ENCODE data around the gene SLC25A26. TPM values are rescaled to one million over a fixed set of nuclear protein-coding genes. Genes with fewer than 3 reads are reported as not detected.

SLC25A26 gene
- total RNA-seq, 1 donor from 2014 or later = 41.2 TPM

DNA sequence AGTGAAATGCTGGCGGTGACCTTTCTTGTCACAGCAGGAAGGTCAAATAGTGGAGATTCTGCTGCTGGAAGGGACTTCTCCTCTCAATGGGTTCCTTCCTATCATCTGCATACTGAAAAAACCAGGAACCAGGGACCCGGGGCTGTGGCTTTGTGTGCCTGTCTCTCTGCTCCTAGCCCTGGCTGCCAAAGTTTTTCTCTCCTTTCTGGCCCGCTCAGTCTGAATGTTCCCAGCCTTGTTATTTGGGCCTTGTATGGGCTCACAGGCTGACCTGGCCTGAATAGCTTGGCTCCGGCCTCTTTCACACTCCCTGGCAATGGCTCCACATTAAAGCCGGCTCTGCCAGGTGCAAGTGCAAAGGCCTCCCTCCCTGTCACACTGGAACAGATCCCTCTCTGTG is 185.4 kb downstream of the SLC25A26 start:
- no peaks in the 10 kb centered on the region for H3K27me3 ChIP-seq (ENCODE audit: control insufficient read depth, insufficient read depth, low read length)
- H3K4me3 ChIP-seq (ENCODE audit: low read depth, low read length) = no peak overlapping the region
- no peaks in the 10 kb centered on the region for H3K36me3 ChIP-seq (ENCODE audit: control insufficient read depth, insufficient read depth, low read length)
- DNase-seq (ENCODE audit: low read depth) = no peak
- TF ChIP-seq, protein P1, sequence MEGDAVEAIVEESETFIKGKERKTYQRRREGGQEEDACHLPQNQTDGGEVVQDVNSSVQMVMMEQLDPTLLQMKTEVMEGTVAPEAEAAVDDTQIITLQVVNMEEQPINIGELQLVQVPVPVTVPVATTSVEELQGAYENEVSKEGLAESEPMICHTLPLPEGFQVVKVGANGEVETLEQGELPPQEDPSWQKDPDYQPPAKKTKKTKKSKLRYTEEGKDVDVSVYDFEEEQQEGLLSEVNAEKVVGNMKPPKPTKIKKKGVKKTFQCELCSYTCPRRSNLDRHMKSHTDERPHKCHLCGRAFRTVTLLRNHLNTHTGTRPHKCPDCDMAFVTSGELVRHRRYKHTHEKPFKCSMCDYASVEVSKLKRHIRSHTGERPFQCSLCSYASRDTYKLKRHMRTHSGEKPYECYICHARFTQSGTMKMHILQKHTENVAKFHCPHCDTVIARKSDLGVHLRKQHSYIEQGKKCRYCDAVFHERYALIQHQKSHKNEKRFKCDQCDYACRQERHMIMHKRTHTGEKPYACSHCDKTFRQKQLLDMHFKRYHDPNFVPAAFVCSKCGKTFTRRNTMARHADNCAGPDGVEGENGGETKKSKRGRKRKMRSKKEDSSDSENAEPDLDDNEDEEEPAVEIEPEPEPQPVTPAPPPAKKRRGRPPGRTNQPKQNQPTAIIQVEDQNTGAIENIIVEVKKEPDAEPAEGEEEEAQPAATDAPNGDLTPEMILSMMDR (IDR thresholded peaks at IDR 0.05; ENCODE audit: insufficient read depth, low read length, poor library complexity, severe bottlenecking) = no peak

DNA sequence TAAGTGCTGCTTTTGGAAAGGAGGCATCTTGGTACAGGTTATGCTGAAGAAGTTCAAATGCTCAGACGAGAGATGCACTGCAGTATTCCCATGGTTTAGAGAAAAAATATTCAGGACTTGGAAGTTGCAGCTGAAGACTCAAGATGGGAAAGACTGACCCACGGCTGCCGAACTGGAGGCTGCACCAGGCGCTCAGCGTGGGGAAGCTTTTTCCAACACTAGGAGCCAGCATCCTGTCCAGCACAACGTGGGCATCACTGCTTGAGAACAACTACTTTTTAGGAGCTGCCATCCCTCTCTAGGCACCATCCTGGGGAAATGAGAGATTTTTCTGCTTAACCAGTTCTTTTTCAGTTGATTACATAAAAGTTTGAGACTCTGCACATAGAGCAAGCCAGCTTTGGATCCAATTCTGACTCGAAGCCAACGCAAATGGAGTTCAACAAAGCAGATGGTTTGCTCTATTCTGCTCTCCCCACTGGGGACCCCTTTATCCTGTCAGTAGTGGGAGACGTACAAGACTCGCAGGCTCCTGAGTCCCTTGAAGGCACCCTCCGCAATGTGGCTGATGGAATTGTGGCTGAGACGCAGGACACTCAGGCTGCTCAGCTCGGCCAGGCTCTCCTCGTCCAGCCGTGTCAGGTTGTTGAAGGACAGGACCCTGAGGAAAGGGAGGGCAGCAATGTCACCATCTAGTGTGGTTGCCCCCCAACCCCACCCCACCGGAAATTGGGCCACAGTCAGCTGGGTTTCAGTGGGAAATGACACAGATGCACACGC is 186.2 kb downstream of the SLC25A26 start:
- TF ChIP-seq, protein P1 (IDR thresholded peaks at IDR 0.05; ENCODE audit: insufficient read depth, low read length, poor library complexity, severe bottlenecking) = no peak
- DNase-seq (ENCODE audit: low read depth) = no peak
- no peak overlapping the region for H3K4me3 ChIP-seq (ENCODE audit: low read depth, low read length)
- H3K27me3 ChIP-seq (ENCODE audit: control insufficient read depth, insufficient read depth, low read length) = no peaks in the 10 kb centered on the region
- H3K36me3 ChIP-seq (ENCODE audit: control insufficient read depth, insufficient read depth, low read length) = no peaks in the 10 kb centered on the region

DNA sequence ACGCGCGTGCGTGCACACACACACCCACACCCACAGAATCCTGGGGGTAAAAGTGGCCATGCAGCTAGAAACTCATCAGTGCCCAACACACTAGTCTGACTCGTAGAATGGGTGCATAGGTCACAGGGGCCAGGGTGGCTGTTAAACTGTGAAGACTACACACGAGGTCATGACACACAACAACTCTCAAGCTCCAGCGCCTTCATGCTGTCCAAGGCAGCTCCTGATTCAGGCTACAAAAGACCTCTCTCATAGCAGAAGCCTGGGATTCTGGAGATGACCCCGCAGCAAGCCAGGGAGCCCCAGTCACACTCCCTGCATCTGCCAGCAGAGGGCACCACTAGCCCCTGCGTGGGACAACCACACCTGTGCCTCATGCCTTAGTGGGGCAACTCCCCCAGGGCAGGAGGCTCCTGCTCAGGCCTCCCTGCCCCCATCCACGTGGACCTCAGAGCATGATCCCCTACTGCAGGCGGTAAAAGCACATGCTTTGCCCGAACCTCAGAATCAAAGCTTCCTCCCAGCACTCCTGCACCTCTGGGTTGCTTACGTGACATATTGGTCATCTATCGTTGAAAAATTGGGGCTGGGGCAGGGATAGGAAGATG is 186.9 kb downstream of the SLC25A26 start:
- TF ChIP-seq, protein P1 (IDR thresholded peaks at IDR 0.05; ENCODE audit: insufficient read depth, low read length, poor library complexity, severe bottlenecking) = peak; percentile 90
- Histone ChIP-seq H3K4me3 (ENCODE audit: low read depth, low read length) (no peak overlapping the region), H3K27me3 (ENCODE audit: control insufficient read depth, insufficient read depth, low read length) (no peaks in the 10 kb centered on the region), H3K36me3 (ENCODE audit: control insufficient read depth, insufficient read depth, low read length) (no peaks in the 10 kb centered on the region)
- DNase-seq (ENCODE audit: low read depth) = no peak

DNA sequence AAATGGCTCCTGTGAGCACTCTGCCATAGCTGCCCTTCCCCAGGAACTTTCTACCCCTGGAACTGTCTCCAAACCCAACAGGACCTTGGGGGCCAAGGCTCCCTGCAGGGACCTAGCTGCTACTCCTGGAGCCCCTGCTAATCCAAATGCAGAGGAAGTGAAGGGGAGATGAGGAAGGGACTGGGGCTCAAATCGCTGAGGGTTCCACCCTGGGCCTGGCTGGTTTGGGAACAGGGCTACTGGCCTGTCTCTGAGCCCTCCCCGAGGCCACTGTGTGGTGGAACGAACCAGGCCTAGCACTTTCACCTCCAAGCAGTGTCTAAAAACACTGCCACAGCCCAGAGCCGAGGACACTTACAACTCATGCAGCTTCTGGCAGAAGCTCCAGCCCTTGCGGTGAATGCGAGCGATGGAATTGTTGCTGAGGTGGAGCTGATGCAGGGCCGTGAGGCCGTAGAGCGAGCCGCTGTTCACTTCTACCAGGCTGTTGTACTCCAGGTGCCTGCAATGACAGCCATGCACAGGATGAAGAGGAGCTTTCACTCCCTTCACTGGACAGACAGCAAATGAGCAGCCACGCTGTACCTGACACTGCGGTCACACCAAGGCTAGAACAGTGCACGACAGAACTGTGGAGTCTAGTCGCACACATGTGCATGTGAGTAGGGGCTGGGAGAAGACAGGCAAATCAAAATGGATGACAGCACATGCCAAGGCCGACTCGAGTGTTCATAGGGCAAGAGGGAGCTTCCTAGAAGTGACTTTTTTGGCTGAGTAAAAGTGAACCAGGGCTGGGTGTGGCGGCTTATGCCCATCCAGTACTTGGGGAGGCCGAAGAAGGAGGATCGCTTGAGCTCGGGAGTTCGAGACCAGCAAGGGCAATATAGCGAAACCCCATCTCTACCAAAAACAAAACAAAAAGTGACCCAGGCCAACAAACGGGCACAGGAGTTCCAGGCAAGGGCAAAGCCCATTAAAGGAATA is 189.3 kb downstream of the SLC25A26 start:
- TF ChIP-seq, protein P1 (IDR thresholded peaks at IDR 0.05; ENCODE audit: insufficient read depth, low read length, poor library complexity, severe bottlenecking) = no peak
- Histone ChIP-seq H3K36me3 (ENCODE audit: control insufficient read depth, insufficient read depth, low read length) (no peaks in the 10 kb centered on the region), H3K4me3 (ENCODE audit: low read depth, low read length) (no peak overlapping the region), H3K27me3 (ENCODE audit: control insufficient read depth, insufficient read depth, low read length) (no peaks in the 10 kb centered on the region)
- DNase-seq (ENCODE audit: low read depth) = no peak

DNA sequence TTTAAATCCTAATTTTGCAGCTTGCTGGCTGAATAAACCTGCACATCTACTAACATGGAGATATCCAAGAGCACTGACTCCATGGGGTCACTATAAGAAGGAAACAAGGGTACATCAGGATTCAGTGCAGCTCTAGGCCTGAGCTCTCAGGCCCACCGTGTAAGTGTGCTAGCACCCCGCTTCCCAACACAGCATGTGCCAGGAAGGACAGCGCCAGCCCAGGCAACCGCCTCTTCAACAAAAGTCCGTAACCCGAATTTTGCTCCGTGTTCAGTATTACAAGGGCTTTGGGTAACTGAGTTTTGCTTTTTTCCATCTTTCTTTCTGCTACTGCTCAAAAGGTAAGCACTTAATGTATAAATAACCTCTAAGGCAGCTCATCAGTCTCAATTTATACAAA is 190.2 kb downstream of the SLC25A26 start:
- H3K27me3 ChIP-seq (ENCODE audit: control insufficient read depth, insufficient read depth, low read length) = no peaks in the 10 kb centered on the region
- no peaks in the 10 kb centered on the region for H3K36me3 ChIP-seq (ENCODE audit: control insufficient read depth, insufficient read depth, low read length)
- no peak for DNase-seq (ENCODE audit: low read depth)
- H3K4me3 ChIP-seq (ENCODE audit: low read depth, low read length) = no peak overlapping the region
- TF ChIP-seq, protein P1 (IDR thresholded peaks at IDR 0.05; ENCODE audit: insufficient read depth, low read length, poor library complexity, severe bottlenecking) = no peak
